ENCODE measurements around the gene NUDT8. TPM values are rescaled to one million over a fixed set of nuclear protein-coding genes. Genes with fewer than 3 reads are reported as not detected.

NUDT8 gene
- polyA plus RNA-seq, 2 of the 4 experiments (the other 2 are of a cell fraction), result 1.8 to 5.6 TPM

- FAIRE-seq (no peak), DNase-seq (ENCODE audit: low read depth in 1 of 2, low spot score in 1 of 2) (peak; percentile 47 to 59)
- 62% methylated on average over 9 of the region's 12 CpGs for WGBS (ENCODE audit: missing lambda C conversion rate)
These were observed 18.5 kb upstream of the NUDT8 start for GRCh38 chr11:67648140-67648795.

GRCh38 chr11:67647471-67647870 is 17.7 kb upstream of the NUDT8 start:
- no peak overlapping the region for H3K4me3 ChIP-seq
- H3K4me2 ChIP-seq, result no peak overlapping the region
- POLR2A ChIA-PET, result no interaction called here
- DNase-seq (ENCODE audit: low read depth in 1 of 2, low spot score in 1 of 2), result no peak
- no peak overlapping the region for H3K27ac ChIP-seq
- CTCF ChIA-PET, result interaction anchor here (0.7 to 12.7 kb wide), 12 partner anchors 10 to 143 kb away, joined by 3 to 169 read pairs (median 6); partner anchors contain the start of genes NUDT8 and TBX10
- ATAC-seq, result no peak
- H3K4me1 ChIP-seq, result peaks cover 5% of the 10 kb centered on the region; the same call in 2 of the 3 replicates
- 86% methylated on average over 11 of the region's 15 CpGs for WGBS (ENCODE audit: missing lambda C conversion rate)
- TF ChIP-seq POLR2A (IDR thresholded peaks at IDR 0.05; ENCODE audit: low read length), result no peak
- TF ChIP-seq CBX2 (IDR thresholded peaks at IDR 0.05; ENCODE audit: borderline replicate concordance, low read depth), result no peak
- TF ChIP-seq FOSB (CRISPR knock-in tag; IDR thresholded peaks at IDR 0.05), result no peak
- TF ChIP-seq CEBPB (IDR thresholded peaks at IDR 0.05), result no peak
- TF ChIP-seq FOXS1 (CRISPR knock-in tag; IDR thresholded peaks at IDR 0.05), result no peak
- no peak for TF ChIP-seq HDAC2 (IDR thresholded peaks at IDR 0.05)
- TF ChIP-seq RAD21 (conservative IDR thresholded peaks at IDR 0.05 in 1 of 2, IDR thresholded peaks at IDR 0.05 in 1 of 2), result no peak
- peaks cover 8% of the 10 kb centered on the region; the same call in 2 of the 3 replicates for H3K9me3 ChIP-seq
- FAIRE-seq, result no peak

More at GRCh38 chr11:67648140-67648795, 18.5 kb upstream of the NUDT8 start:
- ChIA-PET POLR2A (interaction anchor here (1.3 kb wide), 1 partner anchor 18 kb away, joined by 10 read pairs; the partner anchor contains the start of gene NUDT8), CTCF (interaction anchor here (0.7 to 12.7 kb wide), 19 partner anchors 11 to 386 kb away, joined by 3 to 169 read pairs (median 4); partner anchors contain the start of genes ALDH3B2, NUDT8 and TBX10)
- Histone ChIP-seq H3K4me3 (no peak overlapping the region), H3K4me2 (no peak overlapping the region), H3K27ac (no peak overlapping the region), H3K9me3 (peaks cover 8% of the 10 kb centered on the region; the same call in 2 of the 3 replicates), H3K4me1 (peaks cover 5% of the 10 kb centered on the region; the same call in 2 of the 3 replicates)
- peak in 1 of 2 experiments; percentile 19; a peak in 2 of 5 replicates for TF ChIP-seq RAD21 (conservative IDR thresholded peaks at IDR 0.05 in 1 of 2, IDR thresholded peaks at IDR 0.05 in 1 of 2)
- TF ChIP-seq CBX2 (IDR thresholded peaks at IDR 0.05; ENCODE audit: borderline replicate concordance, low read depth), result no peak
- TF ChIP-seq, protein P1, sequence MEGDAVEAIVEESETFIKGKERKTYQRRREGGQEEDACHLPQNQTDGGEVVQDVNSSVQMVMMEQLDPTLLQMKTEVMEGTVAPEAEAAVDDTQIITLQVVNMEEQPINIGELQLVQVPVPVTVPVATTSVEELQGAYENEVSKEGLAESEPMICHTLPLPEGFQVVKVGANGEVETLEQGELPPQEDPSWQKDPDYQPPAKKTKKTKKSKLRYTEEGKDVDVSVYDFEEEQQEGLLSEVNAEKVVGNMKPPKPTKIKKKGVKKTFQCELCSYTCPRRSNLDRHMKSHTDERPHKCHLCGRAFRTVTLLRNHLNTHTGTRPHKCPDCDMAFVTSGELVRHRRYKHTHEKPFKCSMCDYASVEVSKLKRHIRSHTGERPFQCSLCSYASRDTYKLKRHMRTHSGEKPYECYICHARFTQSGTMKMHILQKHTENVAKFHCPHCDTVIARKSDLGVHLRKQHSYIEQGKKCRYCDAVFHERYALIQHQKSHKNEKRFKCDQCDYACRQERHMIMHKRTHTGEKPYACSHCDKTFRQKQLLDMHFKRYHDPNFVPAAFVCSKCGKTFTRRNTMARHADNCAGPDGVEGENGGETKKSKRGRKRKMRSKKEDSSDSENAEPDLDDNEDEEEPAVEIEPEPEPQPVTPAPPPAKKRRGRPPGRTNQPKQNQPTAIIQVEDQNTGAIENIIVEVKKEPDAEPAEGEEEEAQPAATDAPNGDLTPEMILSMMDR (IDR thresholded peaks at IDR 0.05), result peak; percentile 32; the same call in 1 of the 3 replicates
- ATAC-seq, result peak; percentile 92 to 94

- no peak overlapping the region for H3K4me2 ChIP-seq
- H3K4me3 ChIP-seq, result no peak overlapping the region
- TF ChIP-seq ZNF302 (CRISPR knock-in tag; IDR thresholded peaks at IDR 0.05) (no peak), SREBF2 (IDR thresholded peaks at IDR 0.05) (no peak), KDM1A (IDR thresholded peaks at IDR 0.05; ENCODE audit: low read depth) (no peak), EHF (CRISPR knock-in tag; IDR thresholded peaks at IDR 0.05) (no peak), ZFP36 (IDR thresholded peaks at IDR 0.05; ENCODE audit: borderline replicate concordance, partially characterized antibody) (peak; percentile 82)
- peaks cover 8% of the 10 kb centered on the region; the same call in 2 of the 3 replicates for H3K9me3 ChIP-seq
- ChIA-PET POLR2A (no interaction called here), CTCF (interaction anchor here (1.5 to 12.7 kb wide), 4 partner anchors 9 to 17 kb away, joined by 4 to 169 read pairs (median 40); partner anchors contain the start of gene NUDT8)
- H3K4me1 ChIP-seq, result peaks cover 5% of the 10 kb centered on the region; the same call in 2 of the 3 replicates
- DNase-seq (ENCODE audit: low read depth in 1 of 2, low spot score in 1 of 2) (no peak), FAIRE-seq (no peak), ATAC-seq (no peak)
- no peak overlapping the region for H3K27ac ChIP-seq
- WGBS (ENCODE audit: missing lambda C conversion rate), result 84% methylated on average over 23 of the region's 24 CpGs
These were observed 17.0 kb upstream of the NUDT8 start for GRCh38 chr11:67646535-67647336.

Data from A549 (cell line).